Lung (tissue), 12 donors: ENCODE results near the gene LRIG1. TPM values are rescaled to one million over a fixed set of nuclear protein-coding genes. Genes with fewer than 3 reads are reported as not detected.

Source experiments
- ATAC-seq: fragments of 200-7000 bp; cut with Tn5 transposase; one replicate; pipeline ENCODE4 v1.9.1; 2020; ENCODE audit warnings: moderate number of reproducible peaks; ENCODE audit not compliant: insufficient read depth, low FRiP score
- DNase-seq, 3 donors: peaks; one replicate each; pipeline ENCODE4 v3.0.0-alpha.2; 2013 to 2017
- H3K27ac ChIP-seq, 2 donors: one replicate each; pipeline ENCODE4 v1.5.1; 2013; ENCODE audit warnings: mild to moderate bottlenecking in 2 of 2, moderate library complexity in 2 of 2, control low read depth in 1 of 2, inconsistent platforms in 1 of 2, low read depth in 1 of 2, low read length in 1 of 2
- H3K27me3 ChIP-seq, 3 donors: one replicate each; pipeline ENCODE4 v1.5.1; 2013; ENCODE audit warnings: low read length in 2 of 3; ENCODE audit not compliant: control insufficient read depth in 3 of 3, insufficient read depth in 3 of 3
- H3K36me3 ChIP-seq, 4 donors: one replicate each; pipeline ENCODE4 v1.5.1; 2013; ENCODE audit warnings: low read length in 4 of 4, mild to moderate bottlenecking in 1 of 4, moderate library complexity in 1 of 4; ENCODE audit not compliant: control insufficient read depth in 4 of 4, insufficient read depth in 4 of 4
- H3K4me1 ChIP-seq, 5 donors: one replicate each; pipeline ENCODE4 v1.5.1; 2013; ENCODE audit warnings: low read length in 5 of 5, mild to moderate bottlenecking in 2 of 5, moderate library complexity in 1 of 5; ENCODE audit not compliant: control insufficient read depth in 5 of 5, insufficient read depth in 5 of 5
- H3K4me3 ChIP-seq: one replicate; pipeline ENCODE4 v1.5.1; 2013; ENCODE audit warnings: mild to moderate bottlenecking, control low read depth, moderate library complexity
- H3K9ac ChIP-seq, 2 donors: one replicate each; pipeline ENCODE4 v1.5.1; 2013; ENCODE audit warnings: low read length in 2 of 2, control low read depth in 1 of 2; ENCODE audit not compliant: insufficient read depth in 1 of 2
- H3K9me3 ChIP-seq, 4 donors: one replicate each; pipeline ENCODE4 v1.5.1; 2013; ENCODE audit warnings: low read length in 3 of 4, mild to moderate bottlenecking in 1 of 4, moderate library complexity in 1 of 4; ENCODE audit not compliant: control insufficient read depth in 4 of 4, insufficient read depth in 3 of 4
- WGBS, 2 donors: extraction: QIAGEN DNeasy Blood & Tissue Kit; methylation state at CpG; one replicate each; pipeline ENCODE4 v1.1.7; 2013; 5-methylcytosine and 5-hydroxymethylcytosine counted together
- polyA plus RNA-seq, 2 donors: library from polyadenylated mRNA; stranded (reverse); fragments of 200-250 nt; gene quantifications; one replicate each; pipeline ENCODE4 v1.2.1, GENCODE V29; 2013
- total RNA-seq, 2 donors: library from RNA; depleted of rRNA in 1 of 2; stranded (reverse); fragments of >200 nt in 1 of 2; gene quantifications; one replicate each; pipeline ENCODE4 v1.2.1, GENCODE V29; 2014 to 2021
- TF ChIP-seq, protein P1 (sequence below): IDR thresholded peaks from 2 replicates; pipeline ENCODE4 v1.5.1; 2012; ENCODE audit warnings: mild to moderate bottlenecking; ENCODE audit errors: control extremely low read depth, extremely low read depth
- donor health status: control.
- donor health status: control.
- donor health status: Bipolar disorder and iron deficiency.
- donor health status: healthy.
- donor health status: DM: yes; HTN: yes; CAD: no.

Gene LRIG1
- total and polyA plus RNA-seq, 4 donors = 21.9 to 97.4 (median 42.2) TPM

DNA sequence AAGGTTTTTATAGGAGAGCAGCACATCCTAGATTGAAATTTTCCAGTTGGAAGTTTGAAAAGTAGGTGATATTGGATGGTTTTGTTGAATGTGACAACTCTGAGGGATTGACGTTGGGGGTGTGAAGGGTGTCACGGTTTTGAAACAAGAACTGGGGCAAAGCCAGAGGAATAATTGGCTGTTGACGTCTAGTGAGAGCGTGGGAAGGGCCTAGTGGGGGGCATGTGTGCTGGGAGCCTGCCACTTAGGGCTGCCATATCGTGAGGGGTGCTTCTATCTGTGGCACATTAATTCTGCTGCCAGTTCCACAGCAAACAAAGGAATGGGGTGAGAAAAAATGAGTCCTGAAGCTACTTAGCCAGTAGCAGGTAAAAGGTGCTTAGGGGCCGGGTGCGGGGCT lies 129.4 kb downstream of the LRIG1 start:
- Histone ChIP-seq H3K4me1 (peaks cover 0 to 9% (median 0%) of the 10 kb centered on the region in 5 donors), H3K36me3 (peaks cover 0 to 2% (median 0%) of the 10 kb centered on the region in 4 donors), H3K4me3 (no peak overlapping the region), H3K27ac (no peak overlapping the region), H3K27me3 (no peaks in the 10 kb centered on the region), H3K9ac (no peak overlapping the region), H3K9me3 (no peaks in the 10 kb centered on the region)
- no peak for ATAC-seq
- TF ChIP-seq, protein P1, sequence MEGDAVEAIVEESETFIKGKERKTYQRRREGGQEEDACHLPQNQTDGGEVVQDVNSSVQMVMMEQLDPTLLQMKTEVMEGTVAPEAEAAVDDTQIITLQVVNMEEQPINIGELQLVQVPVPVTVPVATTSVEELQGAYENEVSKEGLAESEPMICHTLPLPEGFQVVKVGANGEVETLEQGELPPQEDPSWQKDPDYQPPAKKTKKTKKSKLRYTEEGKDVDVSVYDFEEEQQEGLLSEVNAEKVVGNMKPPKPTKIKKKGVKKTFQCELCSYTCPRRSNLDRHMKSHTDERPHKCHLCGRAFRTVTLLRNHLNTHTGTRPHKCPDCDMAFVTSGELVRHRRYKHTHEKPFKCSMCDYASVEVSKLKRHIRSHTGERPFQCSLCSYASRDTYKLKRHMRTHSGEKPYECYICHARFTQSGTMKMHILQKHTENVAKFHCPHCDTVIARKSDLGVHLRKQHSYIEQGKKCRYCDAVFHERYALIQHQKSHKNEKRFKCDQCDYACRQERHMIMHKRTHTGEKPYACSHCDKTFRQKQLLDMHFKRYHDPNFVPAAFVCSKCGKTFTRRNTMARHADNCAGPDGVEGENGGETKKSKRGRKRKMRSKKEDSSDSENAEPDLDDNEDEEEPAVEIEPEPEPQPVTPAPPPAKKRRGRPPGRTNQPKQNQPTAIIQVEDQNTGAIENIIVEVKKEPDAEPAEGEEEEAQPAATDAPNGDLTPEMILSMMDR = no peak
- DNase-seq = no peak
- WGBS, 2 donors = 86% methylated on average over 7 of the region's 7 CpGs

DNA sequence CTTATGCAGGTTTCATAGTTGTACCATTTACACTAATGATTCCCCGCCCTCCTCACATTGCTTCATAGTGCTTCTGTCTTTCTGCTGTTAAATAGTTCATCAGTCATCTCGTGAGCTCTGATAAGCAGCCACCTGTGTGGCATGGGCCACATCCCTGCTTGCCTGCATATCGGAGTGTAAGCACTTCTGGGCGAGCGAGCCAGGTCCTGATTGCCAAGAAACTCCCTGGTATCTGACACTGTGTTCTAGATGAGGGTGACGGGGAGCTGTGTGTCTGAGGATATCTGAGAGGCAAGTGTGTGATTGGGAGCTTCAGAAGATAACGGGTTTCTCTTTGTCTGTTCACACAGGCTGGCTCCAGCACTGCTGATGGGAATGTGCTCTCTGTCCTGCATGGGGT lies 130.6 kb downstream of the LRIG1 start:
- no peaks in the 10 kb centered on the region for H3K9me3 ChIP-seq
- WGBS, 2 donors = 82 to 85% methylated on average over 7 of the region's 7 CpGs
- H3K27ac ChIP-seq = no peak overlapping the region
- TF ChIP-seq, protein P1 = no peak
- ATAC-seq = no peak
- no peak overlapping the region for H3K4me3 ChIP-seq
- DNase-seq = no peak
- no peak overlapping the region for H3K9ac ChIP-seq
- H3K27me3 ChIP-seq = no peaks in the 10 kb centered on the region
- H3K4me1 ChIP-seq = peaks cover 0 to 15% (median 2%) of the 10 kb centered on the region in 5 donors
- H3K36me3 ChIP-seq = no peaks in the 10 kb centered on the region

DNA sequence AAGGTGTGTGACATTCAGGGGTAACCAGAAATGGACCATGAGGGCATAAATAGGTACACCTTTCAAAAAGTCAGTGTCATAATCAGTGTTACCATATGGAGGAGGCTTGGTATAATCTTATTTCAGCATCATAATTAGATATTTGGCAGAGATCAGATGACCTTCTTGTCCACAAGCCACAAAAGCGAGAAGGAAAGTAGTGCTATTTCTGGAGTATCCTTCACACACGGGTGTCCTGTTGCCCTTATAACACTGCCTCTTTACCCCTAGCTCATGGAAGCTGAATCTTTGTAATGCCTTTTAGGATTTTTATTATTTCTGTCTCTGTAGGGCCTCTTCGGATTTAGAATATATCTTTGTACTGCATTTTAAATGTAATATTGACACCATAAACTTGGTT lies 132.8 kb downstream of the LRIG1 start:
- 82 to 85% methylated on average over 3 of the region's 3 CpGs for WGBS, 2 donors
- no peak overlapping the region for H3K9ac ChIP-seq

More for the DNA sequence above, 132.8 kb downstream of the LRIG1 start:
- TF ChIP-seq, protein P1 = no peak
- ATAC-seq (no peak), DNase-seq (no peak)
- no peak overlapping the region for H3K4me3 ChIP-seq
- H3K27me3 ChIP-seq = no peaks in the 10 kb centered on the region
- peaks cover 0 to 21% (median 4%) of the 10 kb centered on the region in 5 donors for H3K4me1 ChIP-seq
- H3K36me3 ChIP-seq = no peaks in the 10 kb centered on the region
- H3K27ac ChIP-seq = no peak overlapping the region
- H3K9me3 ChIP-seq = no peaks in the 10 kb centered on the region
